B cell (primary cell): ENCODE results near the gene NME7. TPM values are rescaled to one million over a fixed set of nuclear protein-coding genes. Genes with fewer than 3 reads are reported as not detected.

Experiments
- ATAC-seq: fragments of 200-7000 bp; cut with Tn5 transposase; one replicate; pipeline ENCODE4 v1.10.0; 2021; ENCODE audit warnings: low read depth, mild to moderate bottlenecking, moderate number of reproducible peaks, moderate library complexity
- CTCF ChIA-PET: fragments of 350-600 bp; sonication (Branson Sonifier 250); formaldehyde crosslinking; loops from one replicate; lab custom pipeline; 2021; ENCODE audit warnings: antibody characterized with exemption, inconsistent platforms; lab: Charles Lee
- POLR2A ChIA-PET: fragments of 350-600 bp; sonication (Branson Sonifier 250); formaldehyde crosslinking; loops from one replicate; lab custom pipeline; 2021; ENCODE audit warnings: antibody characterized with exemption; lab: Charles Lee
- DNase-seq: peaks from one replicate; pipeline ENCODE4 v3.0.0; 2013
- H2AFZ ChIP-seq: 2 replicates; pipeline ENCODE4 v1.6.1; 2012; ENCODE audit warnings: mild to moderate bottlenecking, low read depth, low read length; ENCODE audit not compliant: insufficient read depth, poor library complexity, severe bottlenecking
- H3K27ac ChIP-seq, 2 donors: 1 replicate in 1 of 2; 2 replicates in 1 of 2; pipeline ENCODE4 v1.5.1; 2012 to 2013; ENCODE audit warnings: low read length in 2 of 2, mild to moderate bottlenecking in 2 of 2, moderate library complexity in 1 of 2
- H3K27me3 ChIP-seq, 4 experiments: fragments of 200-600 bp in 1 of 4; sonication (generic) in 1 of 4; replicated peaks in 1 of 4; 1 replicate in 2 of 4; 2 replicates in 2 of 4; pipeline versions ENCODE4 v1.6.1 to v1.7.0; 2013 to 2016; ENCODE audit warnings: low read length in 3 of 4, mild to moderate bottlenecking in 2 of 4, mixed read lengths in 1 of 4, moderate library complexity in 1 of 4; ENCODE audit not compliant: insufficient read depth in 4 of 4, control insufficient read depth in 3 of 4; ENCODE audit errors: control extremely low read depth in 1 of 4
- H3K36me3 ChIP-seq, 2 experiments: replicated peaks in 1 of 2; 1 replicate in 1 of 2; 2 replicates in 1 of 2; pipeline versions ENCODE4 v1.6.1 to v1.7.1; 2013; ENCODE audit warnings: low read length in 1 of 2; ENCODE audit not compliant: insufficient read depth in 2 of 2, control insufficient read depth in 1 of 2; ENCODE audit errors: control extremely low read depth in 1 of 2, extremely low read depth in 1 of 2
- H3K4me1 ChIP-seq, 2 donors: fragments of 200-600 bp in 1 of 2; sonication (generic) in 1 of 2; 1 replicate in 1 of 2; 2 replicates in 1 of 2; pipeline versions ENCODE4 v1.5.1 to v1.6.1; 2013 to 2017; ENCODE audit warnings: low read length in 2 of 2; ENCODE audit not compliant: control insufficient read depth in 2 of 2, insufficient read depth in 2 of 2
- H3K4me2 ChIP-seq: replicated peaks from 2 replicates; pipeline ENCODE3; 2012; ENCODE audit warnings: mild to moderate bottlenecking, low read depth, low read length; ENCODE audit not compliant: poor library complexity, severe bottlenecking
- H3K4me3 ChIP-seq, 5 experiments: fragments of 200-600 bp in 1 of 5; sonication (generic) in 1 of 5; 1 replicate in 3 of 5; 2 replicates in 2 of 5; pipeline versions ENCODE4 v1.5.1 to v1.7.0; 2011 to 2016; ENCODE audit warnings: low read length in 4 of 5, mild to moderate bottlenecking in 4 of 5, low read depth in 2 of 5, control low read depth in 1 of 5, moderate library complexity in 1 of 5; ENCODE audit not compliant: insufficient read depth in 1 of 5; ENCODE audit errors: control extremely low read depth in 1 of 5, extremely low read depth in 1 of 5
- H3K79me2 ChIP-seq: fragments of 200-600 bp; sonication (generic); one replicate; pipeline ENCODE4 v1.6.0; 2016; ENCODE audit warnings: low read length; ENCODE audit not compliant: control insufficient read depth, insufficient read depth
- H3K9ac ChIP-seq: fragments of 200-600 bp; sonication (generic); 2 replicates; pipeline ENCODE4 v1.6.1; 2017; ENCODE audit warnings: mild to moderate bottlenecking, low read length, moderate library complexity
- H3K9me3 ChIP-seq, 3 donors: one replicate each; pipeline versions ENCODE4 v1.6.1 to v1.7.1; 2013; ENCODE audit warnings: low read length in 2 of 3; ENCODE audit not compliant: control insufficient read depth in 2 of 3, insufficient read depth in 1 of 3; ENCODE audit errors: control extremely low read depth in 1 of 3
- H4K20me1 ChIP-seq: 2 replicates; pipeline ENCODE4 v1.6.0; 2012; ENCODE audit warnings: mild to moderate bottlenecking, low read length; ENCODE audit not compliant: insufficient read depth, control insufficient read depth, poor library complexity, severe bottlenecking
- H3K27ac Mint-ChIP-seq: one replicate; pipeline ENCODE4 v1.8.0; 2021; ENCODE audit warnings: mixed read lengths
- H3K27me3 Mint-ChIP-seq: one replicate; pipeline ENCODE4 v1.8.0; 2021; ENCODE audit warnings: mixed read lengths
- H3K4me1 Mint-ChIP-seq: one replicate; pipeline ENCODE4 v1.8.0; 2021; ENCODE audit warnings: mixed read lengths
- H3K4me3 Mint-ChIP-seq: one replicate; pipeline ENCODE4 v1.8.0; 2021; ENCODE audit warnings: mixed read lengths
- H3K9me3 Mint-ChIP-seq: one replicate; pipeline ENCODE4 v1.8.0; 2022; ENCODE audit warnings: mixed read lengths; ENCODE audit not compliant: insufficient read depth
- EZH2 ChIP-seq: IDR thresholded peaks from 2 replicates; pipeline ENCODE4 v1.6.1; 2012; ENCODE audit warnings: borderline replicate concordance, low read depth, mild to moderate bottlenecking, moderate library complexity, low read length; ENCODE audit not compliant: insufficient read depth, poor library complexity, severe bottlenecking
- WGBS: methylation state at CpG from one replicate; pipeline ENCODE4 v1.1.5; 2013; ENCODE audit warnings: missing lambda C conversion rate; ENCODE audit not compliant: insufficient coverage; 5-methylcytosine and 5-hydroxymethylcytosine counted together
- intact Hi-C: fragments of 100-400 bp; cut with micrococcal nuclease; formaldehyde crosslinking; loops from one replicate; pipeline ENCODE4 v1.10.0; 2022
- polyA plus RNA-seq: library from polyadenylated mRNA; depleted of rRNA; stranded (reverse); fragments of >200 nt; gene quantifications from 2 replicates; pipeline ENCODE4 v1.2.3, GENCODE V29; 2012
- total RNA-seq, 2 donors: library from RNA; stranded (reverse); fragments of 120-200 nt in 1 of 2; gene quantifications; 1 replicate in 1 of 2; 2 replicates in 1 of 2; pipeline versions ENCODE4 v1.2.3 to v1.2.4, GENCODE V29; 2013 to 2022
- TF ChIP-seq, protein P1 (sequence below): fragments of 200-600 bp; IDR thresholded peaks from one replicate; pipeline ENCODE4 v1.8.0; 2022; ENCODE audit warnings: antibody characterized with exemption, mild to moderate bottlenecking

NME7 gene
- total and polyA plus RNA-seq, 2 donors (not counting 1 experiment from before 2014, with no cell fraction given) = 3.3 to 14.3 TPM

DNA sequence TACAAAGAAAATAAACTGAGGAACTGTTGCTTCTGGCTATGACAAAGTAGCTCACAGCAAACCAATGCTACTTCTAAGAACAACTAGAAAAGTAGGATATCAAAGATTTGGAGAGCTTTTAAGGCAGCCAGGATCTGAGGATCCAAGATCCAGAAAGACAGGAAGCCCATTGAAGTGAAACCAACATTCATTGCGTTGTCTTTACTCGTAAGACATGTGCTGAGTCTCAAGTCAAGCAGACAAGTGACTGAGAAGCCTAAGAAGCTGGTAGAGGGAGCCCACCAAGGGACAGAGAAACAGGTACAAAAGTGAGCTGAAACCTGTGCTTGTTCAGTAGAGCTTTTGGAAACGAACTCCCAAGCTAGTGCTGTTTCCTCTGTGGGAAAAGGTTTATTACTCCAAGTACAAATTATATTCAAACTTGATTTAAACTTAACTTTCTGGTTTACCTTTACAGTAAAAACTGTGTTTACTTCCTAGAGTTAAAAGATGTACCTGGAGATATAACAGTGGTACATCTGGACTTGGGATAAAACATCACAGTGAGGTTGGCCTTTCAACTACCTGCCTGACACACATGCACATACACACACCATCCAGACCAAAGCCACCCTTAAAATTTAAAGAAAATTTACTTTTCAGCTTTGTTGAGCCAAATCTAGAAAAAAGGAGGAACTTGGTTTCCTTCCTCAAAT is 41.2 kb downstream of the NME7 start:
- H3K27me3 Mint-ChIP-seq = no peaks in the 10 kb centered on the region
- TF ChIP-seq, protein P1, sequence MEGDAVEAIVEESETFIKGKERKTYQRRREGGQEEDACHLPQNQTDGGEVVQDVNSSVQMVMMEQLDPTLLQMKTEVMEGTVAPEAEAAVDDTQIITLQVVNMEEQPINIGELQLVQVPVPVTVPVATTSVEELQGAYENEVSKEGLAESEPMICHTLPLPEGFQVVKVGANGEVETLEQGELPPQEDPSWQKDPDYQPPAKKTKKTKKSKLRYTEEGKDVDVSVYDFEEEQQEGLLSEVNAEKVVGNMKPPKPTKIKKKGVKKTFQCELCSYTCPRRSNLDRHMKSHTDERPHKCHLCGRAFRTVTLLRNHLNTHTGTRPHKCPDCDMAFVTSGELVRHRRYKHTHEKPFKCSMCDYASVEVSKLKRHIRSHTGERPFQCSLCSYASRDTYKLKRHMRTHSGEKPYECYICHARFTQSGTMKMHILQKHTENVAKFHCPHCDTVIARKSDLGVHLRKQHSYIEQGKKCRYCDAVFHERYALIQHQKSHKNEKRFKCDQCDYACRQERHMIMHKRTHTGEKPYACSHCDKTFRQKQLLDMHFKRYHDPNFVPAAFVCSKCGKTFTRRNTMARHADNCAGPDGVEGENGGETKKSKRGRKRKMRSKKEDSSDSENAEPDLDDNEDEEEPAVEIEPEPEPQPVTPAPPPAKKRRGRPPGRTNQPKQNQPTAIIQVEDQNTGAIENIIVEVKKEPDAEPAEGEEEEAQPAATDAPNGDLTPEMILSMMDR = no peak
- no peak for TF ChIP-seq EZH2
- peaks cover 3 to 11% of the 10 kb centered on the region in 2 donors for H3K4me1 ChIP-seq
- no peaks in the 10 kb centered on the region for H3K27me3 ChIP-seq
- H3K4me3 Mint-ChIP-seq = no peak overlapping the region
- CTCF ChIA-PET = interaction anchor here (0.9 to 2.1 kb wide), 2 partner anchors 14 to 23 kb away, joined by 3 to 6 read pairs; no protein-coding TSS in a partner anchor
- no peaks in the 10 kb centered on the region for H3K79me2 ChIP-seq
- no peak overlapping the region for H3K4me3 ChIP-seq
- intact Hi-C loops = no loop called here
- peaks cover 3 to 7% (median 5%) of the 10 kb centered on the region in 3 donors for H3K9me3 ChIP-seq
- no peak overlapping the region for H3K27ac ChIP-seq
- no peak overlapping the region for H3K27ac Mint-ChIP-seq
- no peak overlapping the region for H2AFZ ChIP-seq
- ATAC-seq (no peak), DNase-seq (no peak)
- H4K20me1 ChIP-seq = no peaks in the 10 kb centered on the region
- no peaks in the 10 kb centered on the region for H3K36me3 ChIP-seq
- WGBS = 40% methylated on average over 2 of the region's 3 CpGs
- POLR2A ChIA-PET = no interaction called here
- H3K4me2 ChIP-seq = no peak overlapping the region
- H3K9ac ChIP-seq = no peak overlapping the region
- H3K4me1 Mint-ChIP-seq = peaks cover 12% of the 10 kb centered on the region
- peaks cover 14% of the 10 kb centered on the region for H3K9me3 Mint-ChIP-seq

DNA sequence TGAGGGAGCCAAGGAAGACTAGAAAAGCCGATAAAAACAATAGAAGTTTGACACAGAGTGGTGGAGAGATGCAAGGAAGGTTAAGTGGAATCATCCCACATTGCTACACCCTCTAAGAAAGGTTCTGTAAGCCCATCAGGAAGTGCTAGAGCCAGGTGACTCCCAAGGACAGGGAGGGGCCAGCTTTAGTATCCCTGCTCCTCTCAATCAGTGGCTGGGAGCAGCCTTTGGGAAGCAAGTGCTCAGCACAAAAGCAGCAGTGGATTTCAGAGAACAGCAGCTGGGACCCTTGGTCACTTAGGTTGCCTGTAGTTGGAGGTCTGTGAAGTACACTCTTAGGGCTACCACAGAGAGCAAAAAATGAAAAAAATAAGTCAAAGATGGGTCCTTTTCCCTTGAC is 42.5 kb downstream of the NME7 start:
- Histone ChIP-seq H3K9ac (no peak overlapping the region), H3K4me1 (peaks cover 3 to 11% of the 10 kb centered on the region in 2 donors), H3K9me3 (peaks cover under 1 to 7% (median 3%) of the 10 kb centered on the region in 3 donors), H3K4me2 (no peak overlapping the region), H2AFZ (no peak overlapping the region), H3K27ac (no peak overlapping the region), H3K36me3 (no peaks in the 10 kb centered on the region), H4K20me1 (no peaks in the 10 kb centered on the region), H3K4me3 (no peak overlapping the region), H3K27me3 (no peaks in the 10 kb centered on the region), H3K79me2 (no peaks in the 10 kb centered on the region)
- intact Hi-C loops = no loop called here
- H3K27me3 Mint-ChIP-seq = no peaks in the 10 kb centered on the region
- TF ChIP-seq EZH2 = no peak
- TF ChIP-seq, protein P1 = no peak
- ATAC-seq (no peak), DNase-seq (no peak)
- no peak overlapping the region for H3K4me3 Mint-ChIP-seq
- WGBS = no CpG with 5 or more reads among the region's 1 CpG
- no peak overlapping the region for H3K27ac Mint-ChIP-seq
- ChIA-PET CTCF (no interaction called here), POLR2A (no interaction called here)
- H3K9me3 Mint-ChIP-seq = peaks cover 10% of the 10 kb centered on the region
- H3K4me1 Mint-ChIP-seq = peaks cover 12% of the 10 kb centered on the region
